ENCODE measurements around the gene NAPG. TPM values are rescaled to one million over a fixed set of nuclear protein-coding genes. Genes with fewer than 3 reads are reported as not detected.

NAPG gene
- total and polyA plus RNA-seq, 2 donors (not counting 3 experiments of a cell fraction or from before 2014, with no cell fraction given), result 10.8 to 34.1 TPM

DNA sequence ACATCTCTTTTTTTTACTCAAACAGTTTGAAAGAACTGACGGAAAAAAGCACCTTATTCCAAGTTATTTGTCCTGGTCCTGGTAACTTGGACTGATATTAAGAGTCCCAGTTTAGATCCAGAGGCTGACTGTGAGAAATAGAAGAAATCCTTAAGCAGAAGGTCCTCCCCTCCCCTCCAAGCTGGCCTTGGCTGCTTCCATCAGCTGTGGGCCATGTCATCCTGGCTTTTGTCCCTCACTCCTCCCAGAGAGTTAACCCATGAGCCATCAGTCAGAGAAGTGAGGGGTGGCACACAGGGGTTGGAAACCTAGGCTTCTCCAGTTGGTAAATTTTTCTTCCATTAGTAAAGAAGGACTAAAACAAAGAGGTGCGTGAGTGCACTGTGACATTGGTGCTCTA lies 9.7 kb upstream of the NAPG start:
- ChIA-PET CTCF (interaction anchor here (6.1 kb wide), 1 partner anchor 544 kb away, joined by 186 read pairs; no protein-coding TSS in a partner anchor), POLR2A (no interaction called here)
- no peaks in the 10 kb centered on the region for H4K20me1 ChIP-seq (replicated peaks; ENCODE audit: control insufficient read depth, extremely low read depth, insufficient read depth, low read length)
- no peaks in the 10 kb centered on the region for H3K36me3 ChIP-seq (ENCODE audit: control insufficient read depth in 2 of 2, extremely low read depth in 1 of 2, insufficient read depth in 2 of 2, low read length in 2 of 2)
- intact Hi-C loops (cut with micrococcal nuclease), result no loop called here
- no peaks in the 10 kb centered on the region for H3K9me3 ChIP-seq (replicated peaks; ENCODE audit: control insufficient read depth, insufficient read depth, low read length)
- no peak overlapping the region for H3K4me2 ChIP-seq (ENCODE audit: insufficient read depth, low read length)
- no peak for FAIRE-seq
- no peak for DNase-seq (ENCODE audit: low read depth, low spot score)
- H3K9ac ChIP-seq (replicated peaks; ENCODE audit: extremely low read depth, insufficient read depth, low read length), result no peak overlapping the region
- H3K27me3 ChIP-seq (ENCODE audit: control insufficient read depth in 2 of 2, insufficient read depth in 2 of 2, low read length in 2 of 2), result peaks cover 35 to 45% of the 10 kb centered on the region in 2 experiments
- H2AFZ ChIP-seq (ENCODE audit: low read depth, low read length), result no peak overlapping the region
- H3K4me1 ChIP-seq (ENCODE audit: control insufficient read depth, extremely low read depth, insufficient read depth, low read length), result no peaks in the 10 kb centered on the region
- no peaks in the 10 kb centered on the region for H3K79me2 ChIP-seq (ENCODE audit: control insufficient read depth, insufficient read depth, low read length)
- H3K4me3 ChIP-seq (replicated peaks in 1 of 3; ENCODE audit: insufficient read depth in 1 of 3, low read depth in 1 of 3, low read length in 3 of 3), result no peak overlapping the region
- dilution Hi-C loops (cut with MboI; ENCODE audit: extremely low pct_ligation_motif_present, low sequenced_read_pairs), result loop anchor here (25.0 kb wide), 1 partner anchor 529 kb away; no protein-coding TSS in a partner anchor
- H3K27ac ChIP-seq (ENCODE audit: insufficient read depth, low read depth, low read length), result no peak overlapping the region
- no peaks in the 10 kb centered on the region for H3K9me1 ChIP-seq (replicated peaks; ENCODE audit: control insufficient read depth, extremely low read depth, insufficient read depth, low read length)
- TF ChIP-seq JUN (IDR thresholded peaks at IDR 0.05; ENCODE audit: borderline replicate concordance, insufficient read depth, insufficient read length, low read depth) (no peak), EZH2 (IDR thresholded peaks at IDR 0.05; ENCODE audit: borderline replicate concordance, low read depth, low read length, severe bottlenecking) (no peak), GATA2 (IDR thresholded peaks at IDR 0.05; ENCODE audit: insufficient read depth, insufficient read length, low read depth, low read length) (no peak), POLR2AphosphoS5 (IDR thresholded peaks at IDR 0.05; ENCODE audit: insufficient read depth, low read depth, low read length) (no peak), FOS (IDR thresholded peaks at IDR 0.05; ENCODE audit: borderline replicate concordance, insufficient read depth, low read length) (no peak), POLR2A (IDR thresholded peaks at IDR 0.05; ENCODE audit: low read depth, low read length) (no peak), MYC (IDR thresholded peaks at IDR 0.05; ENCODE audit: low read depth, low read length) (no peak)
- TF ChIP-seq, protein P1, sequence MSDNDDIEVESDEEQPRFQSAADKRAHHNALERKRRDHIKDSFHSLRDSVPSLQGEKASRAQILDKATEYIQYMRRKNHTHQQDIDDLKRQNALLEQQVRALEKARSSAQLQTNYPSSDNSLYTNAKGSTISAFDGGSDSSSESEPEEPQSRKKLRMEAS (IDR thresholded peaks at IDR 0.05; ENCODE audit: insufficient read depth, insufficient read length), result no peak
- TF ChIP-seq, protein P2, sequence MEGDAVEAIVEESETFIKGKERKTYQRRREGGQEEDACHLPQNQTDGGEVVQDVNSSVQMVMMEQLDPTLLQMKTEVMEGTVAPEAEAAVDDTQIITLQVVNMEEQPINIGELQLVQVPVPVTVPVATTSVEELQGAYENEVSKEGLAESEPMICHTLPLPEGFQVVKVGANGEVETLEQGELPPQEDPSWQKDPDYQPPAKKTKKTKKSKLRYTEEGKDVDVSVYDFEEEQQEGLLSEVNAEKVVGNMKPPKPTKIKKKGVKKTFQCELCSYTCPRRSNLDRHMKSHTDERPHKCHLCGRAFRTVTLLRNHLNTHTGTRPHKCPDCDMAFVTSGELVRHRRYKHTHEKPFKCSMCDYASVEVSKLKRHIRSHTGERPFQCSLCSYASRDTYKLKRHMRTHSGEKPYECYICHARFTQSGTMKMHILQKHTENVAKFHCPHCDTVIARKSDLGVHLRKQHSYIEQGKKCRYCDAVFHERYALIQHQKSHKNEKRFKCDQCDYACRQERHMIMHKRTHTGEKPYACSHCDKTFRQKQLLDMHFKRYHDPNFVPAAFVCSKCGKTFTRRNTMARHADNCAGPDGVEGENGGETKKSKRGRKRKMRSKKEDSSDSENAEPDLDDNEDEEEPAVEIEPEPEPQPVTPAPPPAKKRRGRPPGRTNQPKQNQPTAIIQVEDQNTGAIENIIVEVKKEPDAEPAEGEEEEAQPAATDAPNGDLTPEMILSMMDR (IDR thresholded peaks at IDR 0.05; ENCODE audit: extremely low read depth in 1 of 2, insufficient read depth in 1 of 2, low read depth in 1 of 2, low read length in 2 of 2), result no peak
- no TSS peak for BruUV-seq (replicated peaks)
